NCI-H446 treated with DMSO at 0.1 percent for 48 hours (cell line): ENCODE measurements around the gene PCDHGA8.
"Not testable (repeated sequence)": the region's sequence is repeated elsewhere in the genome, so short reads cannot be mapped to it uniquely, and the experiment has no call there.

Experiments used
- DNase-seq: peaks from one replicate; lab custom pipeline; 2025; lab: John Stamatoyannopoulos, UW

Gene PCDHGA8

GRCh38 chr5:141403387-141403786 is 11.0 kb downstream of the PCDHGA8 start:
- no peak for DNase-seq

- DNase-seq = not testable (repeated sequence)
Measured at GRCh38 chr5:141407790-141408505, 15.5 kb downstream of the PCDHGA8 start, which contains the start of gene PCDHGB6. Gene PCDHGB6 (plus strand): TSS chr5:141408021. CDS start chr5:141408203, 182 bp downstream.

GRCh38 chr5:141409598-141410306 is 17.3 kb downstream of the PCDHGA8 start:
- DNase-seq = no peak

GRCh38 chr5:141411575-141411974 is 19.1 kb downstream of the PCDHGA8 start:
- no peak for DNase-seq

GRCh38 chr5:141412854-141413539 is 20.6 kb downstream of the PCDHGA8 start, which contains the start of gene PCDHGA10:
Gene PCDHGA10 (plus strand): TSS chr5:141412987. CDS start chr5:141413176, 189 bp downstream.
- DNase-seq = peak; percentile 2

GRCh38 chr5:141413540-141414069 is 21.2 kb downstream of the PCDHGA8 start:
- no peak for DNase-seq

GRCh38 chr5:141414548-141415274 is 22.3 kb downstream of the PCDHGA8 start:
- DNase-seq = not testable (repeated sequence)

GRCh38 chr5:141415275-141415618 is 22.8 kb downstream of the PCDHGA8 start:
- DNase-seq = not testable (repeated sequence)

- DNase-seq = peak; percentile 20
Measured at GRCh38 chr5:141417494-141418172, 25.2 kb downstream of the PCDHGA8 start, which contains the start of gene PCDHGB7. Gene PCDHGB7 (plus strand): TSS chr5:141417677. CDS start chr5:141417860, 183 bp downstream.

GRCh38 chr5:141419074-141419880 is 26.8 kb downstream of the PCDHGA8 start:
- DNase-seq = no peak

GRCh38 chr5:141420855-141421488 is 28.5 kb downstream of the PCDHGA8 start, which contains the start of gene PCDHGA11:
Gene PCDHGA11 (plus strand): TSS chr5:141421051. CDS start chr5:141421228, 177 bp downstream.
- peak; percentile 1 for DNase-seq

- no peak for DNase-seq
Measured at GRCh38 chr5:141421489-141421855, 29.0 kb downstream of the PCDHGA8 start.

- no peak for DNase-seq
Measured at GRCh38 chr5:141422742-141423291, 30.4 kb downstream of the PCDHGA8 start.

GRCh38 chr5:141427783-141428426 is 35.5 kb downstream of the PCDHGA8 start:
- no peak for DNase-seq

- no peak for DNase-seq
Measured at GRCh38 chr5:141430332-141431113, 38.1 kb downstream of the PCDHGA8 start, which contains the start of gene PCDHGA12. Gene PCDHGA12 (plus strand): TSS chr5:141430507. CDS start chr5:141430760, 253 bp downstream.

- DNase-seq = no peak
Measured at GRCh38 chr5:141431286-141431685, 38.9 kb downstream of the PCDHGA8 start.

GRCh38 chr5:141432308-141432707 is 39.9 kb downstream of the PCDHGA8 start:
- DNase-seq = not testable (repeated sequence)

GRCh38 chr5:141432726-141433125 is 40.3 kb downstream of the PCDHGA8 start:
- DNase-seq = not testable (repeated sequence)
